Astrocyte of the cerebellum (primary cell): ENCODE measurements around the gene LRRC4C.

Experiments
- DNase-seq: peaks from one replicate; pipeline ENCODE4 v3.0.0-alpha.2; 2011; ENCODE audit warnings: low read depth
- H3K4me3 ChIP-seq: 2 replicates; pipeline ENCODE4 v1.5.1; 2011; ENCODE audit warnings: mild to moderate bottlenecking, low read depth, low read length, moderate library complexity
- in situ Hi-C: cut with HindIII; loops from 2 replicates; pipeline ENCODE4 v1.10.0; 2017; ENCODE audit warnings: low sequenced_read_pairs
- TF ChIP-seq, protein P1 (sequence below): IDR thresholded peaks from 2 replicates; pipeline ENCODE4 v1.5.1; 2012; ENCODE audit warnings: low read length, low read depth, moderate library complexity, mild to moderate bottlenecking; ENCODE audit errors: missing control alignments

The LRRC4C gene

DNA sequence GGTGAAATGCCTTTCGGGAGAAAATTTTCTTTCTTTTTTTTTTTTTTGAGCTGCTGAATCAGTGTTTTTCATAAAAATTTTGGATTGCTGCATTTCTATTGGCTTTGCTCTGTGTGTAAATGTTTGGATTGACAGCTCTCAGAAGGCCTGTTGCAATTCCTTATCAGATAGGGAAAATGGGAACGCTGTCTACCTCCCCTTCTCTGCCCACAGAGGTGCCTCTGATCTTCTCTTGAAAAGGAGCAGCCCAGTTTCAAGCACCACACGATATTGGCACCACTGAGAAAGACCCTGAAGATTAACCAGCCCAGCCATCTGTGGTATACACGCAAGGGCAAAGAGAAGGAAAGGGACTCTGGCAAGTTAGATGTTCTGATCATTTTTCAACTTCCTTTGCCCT is 1272.2 kb downstream of the LRRC4C start:
- in situ Hi-C loops = no loop called here
- TF ChIP-seq, protein P1, sequence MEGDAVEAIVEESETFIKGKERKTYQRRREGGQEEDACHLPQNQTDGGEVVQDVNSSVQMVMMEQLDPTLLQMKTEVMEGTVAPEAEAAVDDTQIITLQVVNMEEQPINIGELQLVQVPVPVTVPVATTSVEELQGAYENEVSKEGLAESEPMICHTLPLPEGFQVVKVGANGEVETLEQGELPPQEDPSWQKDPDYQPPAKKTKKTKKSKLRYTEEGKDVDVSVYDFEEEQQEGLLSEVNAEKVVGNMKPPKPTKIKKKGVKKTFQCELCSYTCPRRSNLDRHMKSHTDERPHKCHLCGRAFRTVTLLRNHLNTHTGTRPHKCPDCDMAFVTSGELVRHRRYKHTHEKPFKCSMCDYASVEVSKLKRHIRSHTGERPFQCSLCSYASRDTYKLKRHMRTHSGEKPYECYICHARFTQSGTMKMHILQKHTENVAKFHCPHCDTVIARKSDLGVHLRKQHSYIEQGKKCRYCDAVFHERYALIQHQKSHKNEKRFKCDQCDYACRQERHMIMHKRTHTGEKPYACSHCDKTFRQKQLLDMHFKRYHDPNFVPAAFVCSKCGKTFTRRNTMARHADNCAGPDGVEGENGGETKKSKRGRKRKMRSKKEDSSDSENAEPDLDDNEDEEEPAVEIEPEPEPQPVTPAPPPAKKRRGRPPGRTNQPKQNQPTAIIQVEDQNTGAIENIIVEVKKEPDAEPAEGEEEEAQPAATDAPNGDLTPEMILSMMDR = no peak
- DNase-seq = no peak
- no peak overlapping the region for H3K4me3 ChIP-seq

- TF ChIP-seq, protein P1 = no peak
- DNase-seq = no peak
- no peak overlapping the region for H3K4me3 ChIP-seq
- in situ Hi-C loops = no loop called here
These were observed 1272.8 kb downstream of the LRRC4C start for GRCh38 chr11:40186437-40187263.

DNA sequence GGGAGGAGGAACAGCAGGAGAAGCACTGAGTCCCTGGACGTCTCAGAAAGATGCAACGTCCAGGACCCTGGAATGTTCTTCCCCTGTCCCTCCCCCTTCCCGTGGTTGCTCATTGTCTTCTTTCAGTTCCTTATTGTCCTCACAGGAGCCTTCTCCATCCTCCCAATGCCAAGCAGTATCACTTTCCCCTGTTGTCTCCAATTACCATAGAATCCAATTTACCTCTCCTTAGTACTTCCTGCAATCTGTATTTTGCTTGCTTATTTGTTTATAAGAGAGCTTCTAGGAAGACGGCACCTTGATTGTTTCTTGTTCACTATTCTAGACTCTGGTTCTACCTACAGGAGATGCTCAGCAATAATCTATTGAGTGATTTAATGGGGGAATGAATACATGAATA is 1273.7 kb downstream of the LRRC4C start:
- DNase-seq = no peak
- in situ Hi-C loops = no loop called here
- TF ChIP-seq, protein P1 = no peak
- no peak overlapping the region for H3K4me3 ChIP-seq

GRCh38 chr11:40183073-40184064 is 1276.1 kb downstream of the LRRC4C start:
- no peak overlapping the region for H3K4me3 ChIP-seq
- in situ Hi-C loops = no loop called here
- no peak for DNase-seq
- TF ChIP-seq, protein P1 = no peak

DNA sequence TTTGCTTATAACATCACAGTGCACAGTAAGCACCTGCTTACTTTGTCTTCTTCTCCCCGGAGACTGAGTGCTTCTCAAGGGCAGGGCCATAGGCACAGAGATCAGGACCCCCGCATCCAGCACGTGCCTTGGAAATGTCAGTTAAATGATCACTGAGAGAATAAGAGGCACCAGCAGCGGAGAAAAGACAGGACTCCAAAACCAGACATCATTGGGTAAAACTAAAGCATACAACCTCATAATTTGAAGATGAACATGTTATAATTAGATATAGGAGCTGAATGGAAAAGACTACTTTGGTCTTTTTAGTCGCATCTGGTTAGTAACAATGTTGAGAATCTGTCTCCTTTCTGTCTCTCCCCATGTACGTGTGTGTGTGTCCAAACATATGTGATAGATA is 1279.9 kb downstream of the LRRC4C start:
- no peak for DNase-seq
- H3K4me3 ChIP-seq = no peak overlapping the region
- TF ChIP-seq, protein P1 = no peak
- in situ Hi-C loops = no loop called here

DNA sequence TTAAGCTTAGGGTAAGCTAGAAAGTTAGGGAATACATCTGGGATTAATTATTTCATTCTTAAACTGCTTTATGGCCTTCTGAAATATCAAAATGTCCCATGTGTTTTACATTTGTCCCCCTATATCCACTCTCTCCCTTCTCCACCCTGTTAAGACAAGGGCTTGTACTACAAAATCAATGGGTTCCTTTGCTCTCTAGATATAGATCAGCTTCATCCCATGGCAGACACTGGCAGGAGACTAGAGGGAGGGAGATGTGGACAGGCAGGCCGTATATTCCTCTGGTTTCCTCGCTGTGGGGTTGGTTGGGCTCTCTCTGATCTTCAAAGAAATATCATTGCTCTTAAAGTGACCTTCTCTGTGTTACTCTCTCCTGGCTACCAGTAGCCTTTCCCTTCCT is 1281.0 kb downstream of the LRRC4C start:
- in situ Hi-C loops = no loop called here
- no peak for DNase-seq
- TF ChIP-seq, protein P1 = no peak
- H3K4me3 ChIP-seq = no peak overlapping the region
